NOMO-1 treated with DMSO at 0.1 percent for 48 hours (cell line): Measurements from ENCODE around the gene DYNC1I2.
"Not testable (repeated sequence)": the region's sequence is repeated elsewhere in the genome, so short reads cannot be mapped to it uniquely, and the experiment has no call there.

Source experiments
- DNase-seq: peaks from one replicate; lab custom pipeline; 2025; ENCODE audit not compliant: unreplicated experiment; lab: John Stamatoyannopoulos, UW

Gene DYNC1I2

GRCh38 chr2:171772373-171772772 lies 85.1 kb downstream of the DYNC1I2 start:
- no peak for DNase-seq

GRCh38 chr2:171774581-171774980 lies 87.3 kb downstream of the DYNC1I2 start:
- DNase-seq, result not testable (repeated sequence)

GRCh38 chr2:171778515-171778914 lies 91.2 kb downstream of the DYNC1I2 start:
- DNase-seq, result no peak

- DNase-seq, result no peak
Measured at GRCh38 chr2:171785450-171785849, 98.2 kb downstream of the DYNC1I2 start.

- DNase-seq, result no peak
Measured at GRCh38 chr2:171787333-171788072, 100.2 kb downstream of the DYNC1I2 start.

GRCh38 chr2:171788316-171788993 lies 101.2 kb downstream of the DYNC1I2 start:
- DNase-seq, result no peak

GRCh38 chr2:171789956-171790355 lies 102.7 kb downstream of the DYNC1I2 start:
- no peak for DNase-seq

GRCh38 chr2:171791361-171791760 lies 104.1 kb downstream of the DYNC1I2 start:
- DNase-seq, result no peak

GRCh38 chr2:171792157-171792556 lies 104.9 kb downstream of the DYNC1I2 start:
- no peak for DNase-seq

- DNase-seq, result no peak
Measured at GRCh38 chr2:171792886-171793580, 105.8 kb downstream of the DYNC1I2 start.

GRCh38 chr2:171793691-171794678 lies 106.7 kb downstream of the DYNC1I2 start:
- DNase-seq, result no peak

- DNase-seq, result no peak
Measured at GRCh38 chr2:171794918-171795317, 107.6 kb downstream of the DYNC1I2 start.
